Iris pigment epithelial cell (primary cell): ENCODE measurements around the gene STARD4.

Source experiments
- DNase-seq: peaks from one replicate; pipeline ENCODE4 v3.0.0-alpha.2; 2011; ENCODE audit warnings: low read depth

Gene STARD4

DNA sequence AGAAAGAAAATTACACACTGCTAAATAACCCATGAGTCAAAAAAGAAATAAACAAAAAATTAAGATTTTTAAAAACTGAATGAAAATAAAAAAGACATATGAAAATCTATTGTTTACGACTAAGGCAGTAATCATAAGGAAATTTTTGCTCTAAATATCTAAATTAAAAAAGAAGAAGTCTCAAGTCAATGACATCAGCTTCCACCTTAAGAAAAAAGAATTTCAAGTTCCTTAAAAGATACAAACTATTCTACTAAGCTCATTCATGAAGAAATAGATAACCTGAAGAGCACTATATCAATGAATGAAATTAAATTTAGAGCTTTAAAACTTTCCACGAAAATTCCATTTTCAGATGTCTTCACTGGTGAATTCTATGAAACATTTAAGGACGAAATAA is 15.7 kb upstream of the STARD4 start:
- no peak for DNase-seq

DNA sequence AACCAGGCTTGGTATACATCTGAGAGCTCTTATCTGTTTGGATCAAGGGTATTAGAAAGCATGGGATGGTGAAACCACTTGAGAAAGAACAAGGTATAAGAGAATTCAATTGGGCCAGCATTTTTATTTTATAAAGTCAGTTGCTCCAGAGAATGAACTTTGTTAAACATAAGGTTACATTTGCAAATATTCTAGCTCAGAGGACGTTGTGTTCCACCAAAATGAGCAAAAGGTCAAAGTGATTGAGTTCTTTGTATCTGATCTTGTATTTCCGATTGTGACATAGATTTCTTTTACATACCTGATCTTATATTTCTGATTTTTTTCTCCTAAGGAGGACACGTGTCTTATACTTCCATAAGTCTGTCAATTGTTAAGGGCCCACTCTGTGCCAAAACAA is 8.6 kb upstream of the STARD4 start:
- DNase-seq: no peak

DNA sequence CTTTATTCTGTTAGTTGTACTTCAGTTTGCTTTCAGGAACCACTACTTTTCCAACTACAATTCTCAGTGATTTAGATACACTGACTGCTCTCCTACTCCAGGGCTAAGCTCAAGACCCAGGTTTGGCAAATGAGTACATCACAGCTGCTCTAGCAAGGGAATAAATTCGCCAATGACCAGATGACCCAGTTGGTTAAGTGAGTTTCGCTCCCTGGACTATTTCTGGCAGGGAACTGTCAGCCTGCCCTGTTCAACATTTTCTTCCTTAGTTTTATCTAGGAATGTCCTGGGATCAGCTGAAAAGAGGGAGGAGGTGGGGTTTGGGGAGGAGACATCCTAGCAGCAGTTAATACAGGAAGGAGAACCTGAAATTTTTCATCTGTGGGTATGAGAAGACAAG is 6.4 kb upstream of the STARD4 start:
- no peak for DNase-seq

DNA sequence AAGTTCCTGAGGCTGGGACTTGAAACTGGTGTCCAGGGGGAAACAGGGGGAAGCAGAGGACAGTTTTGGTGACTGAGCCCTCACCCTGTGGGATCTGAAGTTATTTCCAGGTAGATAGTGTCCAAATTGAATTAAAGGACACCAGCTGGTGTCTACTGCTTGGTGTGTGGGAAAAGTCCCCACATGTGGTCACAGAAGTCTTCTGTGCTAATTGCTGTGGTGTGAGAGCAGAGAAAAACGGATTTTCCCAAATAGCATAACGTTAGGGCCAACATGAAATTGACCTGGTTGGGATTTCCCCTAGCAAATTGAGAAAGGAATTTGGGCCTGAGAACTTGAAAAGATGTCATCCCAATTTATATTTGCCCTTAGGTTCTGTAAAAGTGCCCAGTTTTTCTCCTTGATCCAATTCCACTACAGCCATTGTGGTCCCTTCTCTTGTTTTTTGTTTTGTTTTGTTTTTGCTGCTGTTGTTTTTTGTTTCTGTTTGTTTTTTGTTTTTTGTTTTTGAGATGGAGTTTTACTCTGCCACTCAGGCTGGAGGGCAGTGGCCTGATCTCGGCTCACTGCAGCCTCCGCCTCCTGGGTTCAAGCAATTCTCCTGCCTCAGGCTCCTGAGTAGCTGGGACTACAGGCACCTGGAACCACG is 5.6 kb upstream of the STARD4 start:
- DNase-seq: no peak

DNA sequence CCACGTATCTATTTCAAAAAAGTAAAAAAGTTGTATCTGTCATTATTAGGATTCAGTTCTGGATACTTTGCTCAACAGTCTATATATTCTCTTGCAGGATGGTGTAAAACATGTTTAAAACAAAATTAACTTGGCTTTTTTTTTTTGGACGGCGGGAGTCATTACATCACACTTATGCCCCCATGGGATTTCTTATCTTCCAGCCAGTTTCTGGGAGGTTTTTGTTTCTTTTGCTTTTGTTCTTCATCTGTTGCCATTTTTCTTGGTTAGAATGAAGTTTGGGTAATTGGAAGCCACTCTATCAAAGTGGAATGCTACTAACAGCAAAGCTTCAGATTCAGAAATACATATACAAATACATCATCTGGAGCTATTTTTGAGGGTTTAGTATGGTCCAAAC is 1.8 kb upstream of the STARD4 start:
- no peak for DNase-seq

DNA sequence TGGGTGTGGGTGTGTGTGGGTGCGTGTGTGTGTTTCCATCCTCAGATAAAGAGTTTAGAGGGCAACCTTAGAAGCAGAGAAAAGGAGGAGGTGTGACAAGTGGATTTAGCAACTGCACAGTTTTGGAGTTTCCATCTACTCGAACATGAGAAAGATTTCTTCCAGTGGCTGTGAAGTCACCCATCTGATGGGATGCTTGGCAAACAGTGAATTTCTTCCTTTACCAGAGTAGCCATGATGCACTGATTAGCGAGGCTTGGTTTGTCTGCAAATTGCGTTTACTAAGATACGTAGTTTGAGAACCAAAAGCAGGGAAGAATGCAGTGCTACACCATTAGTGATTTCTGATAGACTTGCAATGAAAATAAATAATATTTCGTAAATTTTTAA is 791 bp upstream of the STARD4 start:
- DNase-seq: no peak

- peak; percentile 59 for DNase-seq
Observed at GRCh38 chr5:111511831-111512374, 432 bp downstream of the STARD4 start.

- peak; percentile 50 for DNase-seq
Observed at GRCh38 chr5:111511174-111511830, 1.0 kb downstream of the STARD4 start.

GRCh38 chr5:111509119-111509518 is 3.2 kb downstream of the STARD4 start:
- no peak for DNase-seq

- peak; percentile 53 for DNase-seq
Observed at GRCh38 chr5:111507276-111507675, 5.1 kb downstream of the STARD4 start.

- no peak for DNase-seq
Observed at GRCh38 chr5:111505096-111505495, 7.2 kb downstream of the STARD4 start.

GRCh38 chr5:111502956-111503355 is 9.4 kb downstream of the STARD4 start:
- peak; percentile 67 for DNase-seq

DNA sequence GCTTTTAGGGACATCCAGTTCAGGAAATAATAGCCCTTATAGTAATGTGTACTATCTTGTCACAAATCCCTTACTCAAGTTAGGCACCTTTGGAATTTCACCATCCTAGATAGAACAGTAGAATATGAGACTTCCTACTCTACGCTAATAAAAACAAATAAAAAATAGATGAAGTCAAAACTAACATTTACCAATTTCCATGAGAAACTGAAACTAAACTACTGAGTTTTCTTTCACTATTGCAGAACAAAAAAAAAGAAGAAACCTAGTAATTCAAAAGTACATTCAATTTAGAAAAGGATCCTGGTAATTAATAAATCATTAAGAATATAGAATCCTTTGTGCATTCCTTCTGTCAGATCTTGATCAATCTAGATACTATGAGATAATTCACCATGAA is 14.0 kb downstream of the STARD4 start:
- peak; percentile 20 for DNase-seq

DNA sequence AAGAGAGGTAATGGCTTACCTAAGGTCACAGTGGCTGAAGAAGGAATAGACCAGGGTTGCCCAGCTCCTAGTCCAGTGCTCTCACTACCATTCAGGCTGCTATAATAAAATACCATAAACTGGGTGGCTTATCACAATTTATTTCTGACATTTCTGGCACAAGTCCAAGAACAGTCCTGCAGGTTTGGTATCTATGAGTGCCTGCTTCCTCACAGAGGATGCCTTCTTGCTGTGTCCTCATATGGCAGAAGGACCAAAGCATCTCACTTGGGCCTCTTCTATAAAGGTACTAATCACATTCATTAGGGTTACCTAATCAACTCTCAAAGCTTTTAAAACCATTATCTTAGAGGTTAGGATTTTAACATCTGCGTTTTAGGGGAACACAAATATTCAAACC is 17.2 kb downstream of the STARD4 start:
- no peak for DNase-seq

DNA sequence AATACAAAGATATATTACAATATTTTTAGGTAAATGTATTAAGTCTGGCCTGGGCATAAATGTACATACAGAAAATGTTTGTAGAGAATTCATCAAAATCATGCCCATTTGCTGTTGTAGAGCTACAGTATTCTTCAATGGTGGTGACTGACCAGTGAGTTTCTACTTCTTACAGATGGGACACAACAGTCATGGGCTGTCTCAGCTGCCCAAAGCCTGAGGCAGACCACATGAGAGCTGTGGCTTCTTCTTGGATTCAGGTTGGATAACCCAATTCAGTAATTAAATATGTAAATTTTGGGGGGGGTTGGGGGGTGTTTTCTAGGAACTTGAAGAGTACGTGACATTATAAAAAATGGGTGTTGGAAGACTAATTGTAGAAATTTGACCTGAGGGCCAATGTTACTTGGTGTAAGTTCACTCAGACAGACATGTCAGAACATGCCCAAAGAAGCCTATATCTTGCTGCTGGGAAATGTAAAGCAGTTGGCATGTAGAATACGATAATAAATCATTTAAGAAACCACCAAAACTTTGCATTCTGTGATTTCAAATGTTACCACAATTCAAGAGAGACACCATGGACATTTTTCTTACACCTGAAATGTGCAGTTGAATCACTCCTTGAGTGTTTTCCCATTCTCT is 17.9 kb downstream of the STARD4 start:
- DNase-seq: peak; percentile 31

DNA sequence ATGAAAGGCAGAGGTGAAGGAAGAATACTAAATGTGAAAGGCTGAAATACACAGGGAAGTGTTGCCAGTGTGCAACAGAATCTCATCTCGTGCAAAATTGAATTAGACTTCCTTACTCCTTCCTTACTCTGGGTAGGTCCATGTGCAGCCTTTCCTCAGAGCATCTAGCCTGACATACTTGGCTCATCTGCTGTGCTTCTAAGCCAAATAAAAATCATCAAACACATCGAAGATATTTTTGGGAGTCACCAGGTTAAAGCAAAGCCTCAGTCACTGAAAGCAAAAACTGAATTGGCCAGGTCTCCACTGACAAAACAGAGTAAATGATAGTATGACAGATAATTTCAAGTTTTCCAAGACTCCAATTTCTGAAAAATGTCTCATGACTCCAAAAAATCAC is 19.3 kb downstream of the STARD4 start:
- DNase-seq: no peak

GRCh38 chr5:111488353-111488752 is 24.0 kb downstream of the STARD4 start:
- no peak for DNase-seq

DNA sequence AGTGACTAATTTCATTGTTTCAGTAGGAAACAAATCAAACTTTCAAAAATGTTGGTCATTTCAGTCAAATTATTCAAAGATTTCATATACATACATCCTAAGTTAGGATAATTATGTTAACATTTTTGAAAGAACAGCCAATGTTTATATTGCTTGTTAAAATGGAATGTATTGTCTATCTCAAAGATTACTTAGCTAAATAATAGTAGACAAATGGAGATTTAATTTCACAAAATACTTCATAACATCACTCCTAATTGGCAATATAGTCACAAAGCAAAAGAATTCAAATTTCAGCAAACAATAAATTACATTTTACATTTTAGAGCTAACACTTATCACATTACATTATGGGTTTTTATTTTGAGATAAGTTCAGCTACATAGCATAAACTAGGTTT is 25.4 kb downstream of the STARD4 start:
- DNase-seq: no peak

GRCh38 chr5:111486055-111486454 is 26.3 kb downstream of the STARD4 start:
- DNase-seq: no peak

DNA sequence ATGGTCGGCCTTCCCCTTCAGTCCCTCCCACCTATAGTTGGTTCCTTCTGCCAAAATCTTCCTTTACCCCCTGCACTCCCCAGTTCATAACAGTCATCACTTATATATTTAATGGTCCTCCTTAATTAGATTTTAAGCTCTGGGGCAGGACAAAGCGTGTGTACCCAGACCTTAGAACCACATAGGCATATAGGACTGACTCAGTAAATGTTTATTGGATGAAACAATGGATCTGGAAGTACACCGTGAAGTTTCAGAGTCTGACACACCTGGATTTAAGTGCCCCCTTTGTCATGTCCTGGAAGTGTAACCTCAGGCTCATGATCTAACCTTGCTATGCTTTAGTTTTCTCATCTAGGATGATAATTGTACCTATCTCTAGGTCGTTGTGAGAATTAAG is 32.0 kb downstream of the STARD4 start:
- DNase-seq: no peak

GRCh38 chr5:111478898-111479297 is 33.4 kb downstream of the STARD4 start:
- DNase-seq: no peak

DNA sequence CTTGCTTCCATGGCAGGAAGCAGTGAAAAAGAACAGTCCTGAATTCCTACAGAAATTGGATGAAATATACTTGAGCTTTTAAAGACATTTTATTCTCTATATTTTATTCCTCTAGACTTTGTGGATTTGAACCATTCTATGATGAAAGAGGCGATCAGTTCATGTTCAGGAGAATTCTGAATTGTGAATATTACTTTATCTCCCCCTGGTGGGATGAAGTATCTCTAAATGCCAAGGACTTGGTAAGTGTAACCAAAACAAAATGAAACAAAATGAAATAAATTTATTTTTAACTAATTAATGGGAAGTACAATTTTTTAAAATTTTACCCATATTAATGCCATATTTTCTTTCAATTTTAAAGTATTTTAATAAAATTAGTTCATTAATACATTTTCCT is 34.1 kb downstream of the STARD4 start:
- no peak for DNase-seq

DNA sequence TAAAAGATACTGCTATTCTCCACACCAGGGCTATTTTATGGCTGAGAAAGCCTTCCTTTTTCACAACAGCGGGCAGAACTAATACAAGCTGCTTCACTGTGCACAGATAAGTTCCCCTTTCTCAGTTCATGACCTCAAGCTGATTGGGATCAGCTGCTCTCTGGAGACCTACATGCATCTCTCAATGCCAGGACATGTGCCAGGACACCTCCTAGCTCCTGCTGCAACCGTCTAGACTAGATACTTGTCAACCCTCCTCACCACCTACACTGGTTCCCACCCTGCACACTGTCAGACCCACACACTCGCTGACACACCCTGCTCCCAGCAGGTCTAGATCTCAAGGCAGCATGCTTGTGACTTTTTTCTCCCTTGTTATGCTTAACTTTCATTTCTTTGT is 39.8 kb downstream of the STARD4 start:
- no peak for DNase-seq
